ENCODE results near the gene CYBA. TPM values are rescaled to one million over a fixed set of nuclear protein-coding genes. Genes with fewer than 3 reads are reported as not detected.

Gene CYBA
- total RNA-seq, 2 donors from 2014 or later: 82.0 to 132 TPM

- Histone ChIP-seq H3K27ac (no peak overlapping the region), H3K36me3 (peaks cover 22% of the 10 kb centered on the region), H3K4me1 (peaks cover 0 to 13% of the 10 kb centered on the region in 2 donors)
These were observed 56.9 kb downstream of the CYBA start for GRCh38 chr16:88593910-88594309.

GRCh38 chr16:88593489-88593888 lies 57.4 kb downstream of the CYBA start:
- Histone ChIP-seq H3K27ac (no peak overlapping the region), H3K9me3 (no peaks in the 10 kb centered on the region), H3K4me3 (no peak overlapping the region), H3K4me1 (peaks cover 0 to 9% of the 10 kb centered on the region in 2 donors), H3K36me3 (peaks cover 20% of the 10 kb centered on the region), H3K27me3 (no peaks in the 10 kb centered on the region)
- TF ChIP-seq CTCF (IDR thresholded peaks at IDR 0.05): peak in 1 of 2 donors; percentile 23
- DNase-seq (ENCODE audit: low spot score): no peak

More at GRCh38 chr16:88593910-88594309, 56.9 kb downstream of the CYBA start:
- Histone ChIP-seq H3K27me3 (no peaks in the 10 kb centered on the region), H3K4me3 (no peak overlapping the region), H3K9me3 (no peaks in the 10 kb centered on the region)
- no peak for DNase-seq (ENCODE audit: low spot score)
- no peak for TF ChIP-seq CTCF (IDR thresholded peaks at IDR 0.05)

Other genes with a start within 250 kb of the CYBA start
- gene ZFPM1, start 197.8 kb downstream of the CYBA start, total RNA-seq: 1 to 10 TPM; 1.7 to 2.4 TPM
- gene ZC3H18, start 80.7 kb downstream of the CYBA start, total RNA-seq: 10 to 100 TPM in 1 of 2 donors, 1 to 10 TPM in 1; 7.9 to 10.0 TPM
- gene IL17C, start 12.5 kb downstream of the CYBA start, total RNA-seq: not detected
- gene MVD, start 12.0 kb upstream of the CYBA start, total RNA-seq: 10 to 100 TPM; 21.5 to 23.1 TPM
- gene SNAI3, start 35.5 kb upstream of the CYBA start, total RNA-seq: 1 to 10 TPM; 1.0 to 1.6 TPM
- 10 to 100 TPM; 16.9 to 19.4 TPM for gene RNF166, start 55.4 kb upstream of the CYBA start, total RNA-seq
- gene CTU2, start 55.5 kb upstream of the CYBA start, total RNA-seq: 1 to 10 TPM; 7.1 to 8.2 TPM
- gene PIEZO1, start 134.2 kb upstream of the CYBA start, total RNA-seq: 10 to 100 TPM; 37.7 to 73.2 TPM
- 1 to 10 TPM in 1 of 2 donors, under 1 TPM in 1; 0.39 to 1.3 TPM for gene CDT1, start 152.7 kb upstream of the CYBA start, total RNA-seq
- 10 to 100 TPM; 50.6 to 90.4 TPM for gene APRT, start 160.9 kb upstream of the CYBA start, total RNA-seq
- gene GALNS, start 205.9 kb upstream of the CYBA start, total RNA-seq: 10 to 100 TPM; 12.6 to 18.8 TPM
- gene TRAPPC2L, start 206.1 kb upstream of the CYBA start, total RNA-seq: 10 to 100 TPM; 30.7 to 33.0 TPM
- gene PABPN1L, start 215.6 kb upstream of the CYBA start, total RNA-seq: not detected